HG02571 (cell line): ENCODE measurements around the gene LENG9.
"Not testable (repeated sequence)": the region's sequence is repeated elsewhere in the genome, so short reads cannot be mapped to it uniquely, and the experiment has no call there.

ENCODE experiments used
- ATAC-seq: cut with Tn5 transposase; IDR thresholded peaks from one replicate; pipeline ENCODE4 v1.9.1; 2021; ENCODE audit warnings: mild to moderate bottlenecking, moderate library complexity; ENCODE audit not compliant: unreplicated experiment

Gene LENG9

DNA sequence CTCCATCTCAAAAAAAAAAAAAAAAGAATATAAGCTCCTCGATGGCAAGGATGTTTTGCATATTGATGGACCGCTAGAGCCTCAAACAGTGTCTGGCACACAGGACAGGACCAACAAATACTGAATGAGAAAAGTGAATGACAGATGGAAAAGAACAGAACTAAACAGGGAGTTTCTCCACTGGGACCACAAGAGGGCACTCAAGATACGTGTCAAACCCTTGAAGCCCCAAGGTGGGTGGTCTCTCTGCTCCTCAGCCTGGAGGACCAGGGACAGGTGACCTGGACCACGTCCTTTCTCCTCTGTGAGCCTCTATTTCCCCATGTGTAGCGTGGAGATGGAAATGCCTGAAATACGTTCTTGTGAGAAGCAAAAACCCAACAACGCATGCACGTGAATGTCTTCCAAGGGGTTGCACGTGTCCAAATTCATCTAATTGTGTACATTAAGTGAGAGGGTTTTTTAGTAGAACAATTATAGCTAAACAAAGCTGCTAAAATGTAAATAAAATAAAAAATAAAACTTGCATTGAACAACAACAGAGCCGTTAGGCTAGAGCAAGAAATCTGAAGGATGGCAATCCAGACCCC lies 15.2 kb upstream of the LENG9 start:
- ATAC-seq: no peak

DNA sequence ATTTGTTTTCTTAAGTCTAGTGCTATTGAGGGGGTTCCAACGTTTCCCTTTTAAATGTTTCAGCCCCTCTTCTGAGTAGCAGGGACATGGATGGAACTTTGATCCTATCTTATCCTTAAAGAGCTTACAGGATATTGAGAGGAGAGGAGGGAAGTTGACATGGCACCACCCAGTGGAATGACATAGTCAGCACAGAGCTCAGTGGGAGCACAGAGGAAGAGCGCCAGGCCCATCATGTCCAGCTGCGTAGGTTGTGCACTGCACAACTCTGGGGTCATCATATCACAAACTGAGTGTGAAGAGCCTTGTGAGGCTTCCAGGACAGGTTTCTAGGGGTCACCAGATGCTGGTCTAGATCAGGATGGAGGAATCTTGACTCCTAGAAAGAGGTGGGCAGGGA lies 14.1 kb upstream of the LENG9 start:
- no peak for ATAC-seq

DNA sequence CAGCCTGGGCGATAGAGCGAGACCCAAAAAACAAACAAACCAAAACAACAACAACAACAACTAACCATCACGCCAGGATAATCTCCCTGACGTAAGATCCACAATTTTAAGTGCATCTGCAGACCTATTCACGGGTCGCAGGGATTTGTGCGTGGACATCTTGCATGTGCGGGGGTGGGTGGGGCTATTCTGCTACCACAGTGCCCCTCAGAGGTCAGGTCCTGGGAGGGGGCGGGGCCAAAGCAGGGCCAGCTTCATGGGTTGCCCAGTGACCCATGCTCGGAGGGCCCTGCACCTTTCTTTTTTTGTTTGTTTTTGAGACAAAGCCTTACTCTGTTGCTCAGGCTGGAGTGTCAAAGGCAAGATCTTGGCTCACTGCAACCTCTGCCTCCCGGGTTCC lies 12.1 kb upstream of the LENG9 start:
- no peak for ATAC-seq

DNA sequence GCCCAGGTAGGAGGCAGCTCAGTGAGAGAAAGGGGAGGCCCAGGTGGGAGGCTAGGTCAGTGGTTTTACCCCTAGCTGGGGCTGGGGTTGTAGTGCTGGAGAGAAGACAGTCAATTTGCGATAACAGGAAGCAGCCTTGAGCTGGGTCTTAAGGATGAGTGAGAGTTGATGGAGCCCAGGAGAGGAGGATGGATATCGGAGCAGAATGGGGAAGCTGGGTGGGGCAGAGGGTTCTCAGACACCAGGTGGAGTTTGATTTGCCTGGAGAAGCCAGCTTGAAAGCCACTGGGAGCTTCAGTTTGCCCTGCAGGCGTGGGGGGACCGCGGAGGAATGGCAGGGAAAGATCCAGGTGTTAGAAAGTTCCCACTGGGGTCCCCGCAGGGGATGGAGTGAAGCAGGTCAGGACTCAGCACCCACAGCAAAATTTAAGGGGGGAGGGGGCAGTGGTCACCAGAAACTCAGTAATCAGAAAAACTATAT lies 10.4 kb upstream of the LENG9 start:
- ATAC-seq: no peak

- no peak for ATAC-seq
These were observed 9.7 kb upstream of the LENG9 start, which contains the start of gene CDC42EP5 for GRCh38 chr19:54473071-54473891. TSS of gene CDC42EP5 (minus strand) at chr19:54473296. CDS start at chr19:54465547, 7,749 bp downstream.

- no peak for ATAC-seq
These were observed 7.6 kb upstream of the LENG9 start for GRCh38 chr19:54470991-54471782.

- ATAC-seq: no peak
These were observed 6.8 kb upstream of the LENG9 start for GRCh38 chr19:54470276-54470887.

DNA sequence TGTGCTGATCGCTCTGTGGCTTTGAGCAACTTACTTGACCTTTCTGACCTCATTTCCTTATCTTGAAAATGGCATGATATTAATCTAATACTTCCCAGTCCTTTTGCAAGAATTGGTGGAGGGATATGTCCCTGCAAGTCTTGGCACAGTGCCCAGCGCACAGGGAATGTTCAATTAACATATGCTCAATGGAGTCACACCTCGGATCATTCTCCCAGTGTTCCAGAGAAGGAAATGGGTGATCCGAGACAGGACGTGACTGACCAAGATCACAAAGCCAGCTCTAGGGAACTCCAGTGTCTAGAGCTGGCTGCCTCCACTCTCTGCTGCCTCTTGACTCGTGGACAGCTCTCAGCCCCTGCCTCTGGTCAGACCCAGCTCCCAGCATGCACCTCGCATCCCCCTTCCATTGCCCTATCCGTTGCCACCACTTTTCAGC lies 5.9 kb upstream of the LENG9 start:
- no peak for ATAC-seq

- ATAC-seq: not testable (repeated sequence)
These were observed 2.5 kb upstream of the LENG9 start for GRCh38 chr19:54466110-54466480.

DNA sequence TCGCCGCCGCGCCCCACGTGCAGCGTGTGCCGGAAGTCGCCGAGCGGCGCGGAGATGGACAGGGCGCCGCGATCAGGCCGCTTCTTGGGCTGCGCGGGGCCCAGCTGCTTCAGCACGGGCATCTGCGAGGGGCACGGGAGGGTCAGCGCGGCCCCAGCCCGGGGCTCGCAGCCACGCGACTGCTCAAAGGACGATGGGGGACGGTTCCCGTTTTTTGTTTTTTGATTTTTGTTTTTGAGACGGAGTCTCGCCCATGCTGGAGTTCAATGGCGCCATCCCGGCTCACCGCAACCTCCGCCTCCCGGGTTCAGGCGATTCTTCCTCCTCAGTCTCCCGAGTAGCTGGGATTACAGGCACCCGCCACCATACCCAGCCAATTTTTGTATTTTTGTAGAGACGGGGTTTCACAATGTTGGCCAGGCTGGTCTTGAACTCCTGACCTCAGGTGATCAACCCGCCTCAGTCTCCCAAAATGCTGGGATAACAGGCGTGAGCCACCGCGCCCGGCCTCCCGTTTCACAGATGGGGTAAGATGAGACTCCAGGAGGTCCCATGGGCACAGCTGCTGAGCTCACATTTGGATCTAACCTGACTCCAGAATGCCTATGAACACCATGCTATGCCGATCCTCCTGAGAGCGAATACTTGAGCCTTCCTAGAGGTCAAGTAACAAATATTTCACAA lies 2.0 kb upstream of the LENG9 start:
- no peak for ATAC-seq

DNA sequence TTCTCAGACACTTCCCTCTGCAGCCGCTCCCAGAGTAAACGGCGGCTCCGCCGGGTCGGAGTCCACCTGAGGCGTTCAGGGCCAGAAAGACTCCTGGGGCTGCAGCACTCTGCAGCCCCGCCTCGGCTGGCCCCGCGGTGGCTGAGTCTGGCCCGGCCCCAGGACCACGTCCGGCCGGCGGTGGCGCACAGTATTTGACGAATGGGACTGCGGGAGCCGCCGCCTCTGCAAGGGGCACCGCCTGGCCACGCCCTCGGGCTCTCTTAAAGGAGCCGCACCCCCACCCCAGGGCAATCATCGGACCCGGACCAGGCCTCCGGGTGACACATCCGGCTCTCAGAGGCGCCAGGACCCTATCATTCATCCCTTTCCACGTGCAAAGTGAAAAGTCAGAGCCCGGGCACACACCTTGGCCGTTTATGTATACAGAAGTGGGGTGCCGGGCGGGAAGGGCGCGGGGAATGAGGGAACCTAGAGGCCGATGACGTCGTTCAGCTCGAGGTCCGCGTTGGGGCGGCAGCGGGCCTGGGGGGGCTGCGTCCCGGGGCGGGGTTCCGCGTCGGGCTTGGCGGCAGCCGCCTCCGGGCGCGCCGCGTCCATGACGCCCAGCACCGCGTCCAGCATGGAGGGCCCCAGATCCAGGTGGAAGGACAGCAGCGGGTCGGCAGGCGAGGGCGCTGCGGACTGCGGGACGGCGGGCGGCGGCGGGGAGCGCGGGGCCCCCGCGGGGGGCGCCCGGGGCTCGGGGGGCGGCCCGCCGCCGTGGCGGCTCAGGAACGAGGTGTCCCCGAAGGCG lies 1.2 kb upstream of the LENG9 start:
- ATAC-seq: peak; percentile 31

DNA sequence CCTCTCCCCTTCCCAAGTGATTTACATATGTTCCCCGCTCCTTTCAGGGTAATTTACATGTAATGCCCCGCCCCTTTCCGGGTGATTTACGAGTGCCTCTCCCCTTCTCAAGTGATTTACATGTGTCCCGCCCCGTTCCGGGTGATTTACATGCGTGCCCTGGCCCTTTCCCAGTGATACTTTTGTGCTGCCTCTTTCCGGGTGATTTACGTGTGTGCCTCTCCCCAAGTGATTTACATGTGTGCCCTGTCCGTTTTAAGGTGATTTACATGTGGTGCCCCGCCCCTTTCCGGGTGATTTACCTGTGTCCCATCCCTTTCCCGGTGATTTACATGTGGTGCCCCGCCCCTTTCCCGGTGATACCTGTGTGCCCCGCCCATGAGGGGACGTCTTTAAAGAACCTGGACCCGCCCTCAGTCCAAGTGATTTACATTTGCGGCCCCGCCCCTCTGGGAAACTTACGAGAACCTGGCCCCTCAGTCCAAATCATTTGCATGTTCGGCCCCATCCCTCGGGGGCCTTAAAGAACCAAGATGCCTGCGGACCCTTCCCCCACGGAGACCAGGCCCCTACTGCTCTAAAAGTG lies 559 bp upstream of the LENG9 start:
- ATAC-seq: peak; percentile 39

DNA sequence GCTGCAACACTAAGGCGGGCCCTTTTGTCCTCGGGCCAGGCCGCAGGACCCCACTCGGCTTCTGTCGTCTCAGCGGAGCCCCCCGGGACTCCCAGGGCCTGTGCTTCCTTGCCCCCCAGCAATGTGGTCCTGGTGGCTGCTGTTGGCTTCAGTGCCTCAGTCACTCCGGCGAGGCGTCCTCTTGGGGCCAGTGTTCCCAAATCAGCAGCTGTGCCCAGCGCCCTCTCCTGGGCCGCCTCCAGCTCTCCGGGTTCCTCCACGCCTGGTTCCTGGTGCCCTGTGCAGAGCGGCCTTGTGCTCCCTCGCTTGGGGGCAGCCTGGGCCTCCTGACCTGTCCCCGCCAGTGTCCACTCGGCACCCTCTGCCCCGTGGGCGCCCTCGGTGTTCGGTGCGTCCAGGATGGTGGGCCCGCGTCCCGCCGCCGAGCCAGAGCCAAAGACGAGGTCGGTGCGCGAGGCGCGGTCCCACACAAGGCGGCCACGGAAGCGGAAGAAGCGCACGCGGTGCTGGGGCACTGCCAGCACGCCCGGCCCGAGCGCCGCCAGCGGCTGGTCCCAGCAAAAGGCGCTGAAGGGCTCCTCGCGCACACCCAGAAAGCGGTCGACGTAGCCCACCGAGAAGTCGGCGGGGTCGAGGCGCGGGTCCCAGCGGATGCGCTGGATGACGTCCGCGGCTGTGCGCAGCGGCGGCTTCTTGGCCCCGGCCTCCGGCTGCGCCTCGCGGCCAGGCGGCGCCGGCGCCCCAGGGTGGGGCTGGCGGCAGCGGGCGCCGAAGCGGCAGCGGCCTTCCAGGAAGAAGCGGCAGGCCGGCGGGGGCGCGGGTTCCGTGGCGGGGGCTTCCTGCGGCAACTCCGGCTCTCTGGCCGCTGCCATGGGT lies 685 bp downstream of the LENG9 start:
- no peak for ATAC-seq

DNA sequence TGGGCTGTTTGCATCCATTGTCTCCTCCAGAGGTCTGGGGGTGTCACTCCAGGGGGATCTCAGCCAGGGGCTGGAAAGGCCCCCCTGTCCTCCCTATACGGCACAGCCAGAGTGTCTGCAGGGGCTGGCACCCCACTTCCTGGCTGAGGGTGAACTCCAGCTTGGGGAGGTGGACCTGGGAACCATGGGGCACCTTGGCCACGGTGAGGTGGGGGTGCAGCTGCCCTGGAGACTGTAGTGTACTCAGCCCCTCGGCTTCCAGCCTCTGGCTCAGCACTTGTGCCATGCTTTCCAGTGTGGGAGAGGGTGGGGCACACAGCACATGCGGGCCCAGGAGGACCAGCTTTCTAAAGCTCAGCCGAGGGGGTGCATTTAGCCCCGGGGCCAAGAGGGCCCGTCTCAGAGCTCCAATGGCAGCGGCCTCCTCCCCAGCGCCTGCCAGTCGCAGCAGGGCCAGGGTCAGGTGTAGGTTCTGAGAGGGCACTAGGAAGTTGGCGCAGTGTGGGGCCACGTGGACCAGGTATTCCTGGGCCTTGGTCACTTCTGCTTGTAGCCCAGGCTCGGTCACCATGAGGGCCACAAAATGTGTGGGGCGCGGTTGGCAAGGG lies 1.4 kb downstream of the LENG9 start:
- ATAC-seq: no peak

DNA sequence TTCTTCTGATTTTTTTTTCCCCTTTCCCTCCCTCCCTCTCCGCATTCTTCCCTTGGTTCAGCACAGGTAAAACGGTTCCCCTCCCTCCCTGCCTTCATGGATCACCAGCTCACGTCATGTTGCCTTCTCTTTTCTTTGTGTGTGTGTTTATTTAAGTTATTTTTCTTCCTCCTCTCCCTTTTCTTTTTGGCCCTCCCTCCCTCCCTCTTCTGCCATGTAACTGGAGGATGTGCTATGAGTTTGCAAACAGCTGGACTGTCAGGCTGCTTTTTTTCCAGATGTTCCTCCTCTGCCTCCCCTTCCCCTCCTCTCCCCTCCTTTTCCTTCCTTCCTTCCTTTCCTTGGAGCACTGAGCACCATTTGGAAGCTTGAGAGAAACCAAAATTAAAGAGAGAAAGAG lies 2.0 kb downstream of the LENG9 start:
- no peak for ATAC-seq

- ATAC-seq: no peak
These were observed 2.4 kb downstream of the LENG9 start for GRCh38 chr19:54461210-54461609.

DNA sequence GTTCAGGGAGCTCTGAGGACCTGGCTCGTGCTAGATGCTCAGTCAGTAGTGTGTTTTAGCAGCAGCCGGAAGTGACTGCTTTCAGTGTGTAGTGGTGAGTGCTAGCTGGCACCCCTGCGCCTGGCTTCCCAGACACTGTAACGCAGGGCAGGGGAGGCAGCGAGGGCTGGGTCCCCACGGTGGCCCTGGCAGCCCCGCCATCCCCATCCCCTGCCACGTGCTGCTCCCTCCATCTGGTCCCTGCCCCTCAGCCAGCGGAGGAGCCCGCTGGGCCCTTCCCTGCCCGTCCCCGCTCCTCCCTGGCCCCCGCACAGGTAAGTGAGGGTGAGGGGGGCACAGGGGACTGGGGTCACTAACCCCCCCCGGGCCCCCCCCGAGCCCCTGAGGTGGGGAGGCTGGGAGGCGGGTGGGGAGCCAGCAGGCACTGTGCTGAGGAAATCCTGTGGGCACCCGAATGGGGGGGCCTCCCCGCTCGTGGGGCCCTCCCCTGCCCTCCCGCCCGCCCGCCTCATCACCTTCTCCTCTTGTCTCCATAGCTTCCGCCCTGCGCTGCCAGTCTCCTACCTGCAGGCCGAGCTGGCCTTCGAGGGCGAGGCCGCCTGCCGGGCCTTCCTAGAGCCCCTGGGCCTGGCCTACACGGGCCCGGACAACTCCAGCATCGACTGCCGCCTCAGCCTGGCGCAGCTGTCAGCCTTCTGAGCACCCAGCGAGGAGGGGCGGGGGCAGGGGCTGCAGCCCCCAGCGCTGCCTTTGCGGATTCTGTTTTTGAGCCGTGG lies 3.2 kb downstream of the LENG9 start:
- no peak for ATAC-seq
